ENCODE data around the gene MAEA.

DNA sequence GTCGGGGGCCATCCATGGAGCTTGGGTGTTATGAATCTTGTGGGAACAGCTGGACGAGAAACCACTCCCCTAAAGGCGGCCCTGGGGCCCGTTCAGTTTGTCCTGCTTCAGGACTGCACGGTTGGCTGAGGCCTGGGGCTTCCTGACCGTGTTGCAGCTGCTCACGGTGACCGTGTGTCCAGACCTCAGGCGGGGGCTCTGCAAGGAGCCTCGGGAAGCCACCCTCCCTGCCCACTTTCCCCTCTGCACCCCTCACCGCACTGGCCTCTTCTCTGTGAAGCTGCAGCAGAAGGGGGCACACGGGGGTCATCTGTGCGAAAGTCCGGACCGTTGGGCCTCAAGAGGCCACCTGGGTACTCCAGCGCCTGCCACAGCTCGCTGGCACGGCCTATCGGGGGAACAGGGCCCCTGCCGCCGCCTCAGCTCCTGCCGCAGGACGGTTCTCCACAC is 86.7 kb downstream of the MAEA start:
- TF ChIP-seq CTCF (IDR thresholded peaks at IDR 0.05; ENCODE audit: low read depth, low read length, poor library complexity, severe bottlenecking) (no peak), EZH2phosphoT487 (IDR thresholded peaks at IDR 0.05; ENCODE audit: borderline replicate concordance, low read length) (no peak)

Measured in DOHH2 (cell line).